GM19099 (cell line): ENCODE measurements around the gene AP1AR.

Experiments used
- POLR2A ChIP-seq: IDR thresholded peaks from 3 replicates; pipeline ENCODE4 v1.6.1; 2011; ENCODE audit warnings: low read depth; ENCODE audit not compliant: insufficient read length; ENCODE audit errors: extremely low read depth

AP1AR gene, protein sequence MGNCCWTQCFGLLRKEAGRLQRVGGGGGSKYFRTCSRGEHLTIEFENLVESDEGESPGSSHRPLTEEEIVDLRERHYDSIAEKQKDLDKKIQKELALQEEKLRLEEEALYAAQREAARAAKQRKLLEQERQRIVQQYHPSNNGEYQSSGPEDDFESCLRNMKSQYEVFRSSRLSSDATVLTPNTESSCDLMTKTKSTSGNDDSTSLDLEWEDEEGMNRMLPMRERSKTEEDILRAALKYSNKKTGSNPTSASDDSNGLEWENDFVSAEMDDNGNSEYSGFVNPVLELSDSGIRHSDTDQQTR

DNA sequence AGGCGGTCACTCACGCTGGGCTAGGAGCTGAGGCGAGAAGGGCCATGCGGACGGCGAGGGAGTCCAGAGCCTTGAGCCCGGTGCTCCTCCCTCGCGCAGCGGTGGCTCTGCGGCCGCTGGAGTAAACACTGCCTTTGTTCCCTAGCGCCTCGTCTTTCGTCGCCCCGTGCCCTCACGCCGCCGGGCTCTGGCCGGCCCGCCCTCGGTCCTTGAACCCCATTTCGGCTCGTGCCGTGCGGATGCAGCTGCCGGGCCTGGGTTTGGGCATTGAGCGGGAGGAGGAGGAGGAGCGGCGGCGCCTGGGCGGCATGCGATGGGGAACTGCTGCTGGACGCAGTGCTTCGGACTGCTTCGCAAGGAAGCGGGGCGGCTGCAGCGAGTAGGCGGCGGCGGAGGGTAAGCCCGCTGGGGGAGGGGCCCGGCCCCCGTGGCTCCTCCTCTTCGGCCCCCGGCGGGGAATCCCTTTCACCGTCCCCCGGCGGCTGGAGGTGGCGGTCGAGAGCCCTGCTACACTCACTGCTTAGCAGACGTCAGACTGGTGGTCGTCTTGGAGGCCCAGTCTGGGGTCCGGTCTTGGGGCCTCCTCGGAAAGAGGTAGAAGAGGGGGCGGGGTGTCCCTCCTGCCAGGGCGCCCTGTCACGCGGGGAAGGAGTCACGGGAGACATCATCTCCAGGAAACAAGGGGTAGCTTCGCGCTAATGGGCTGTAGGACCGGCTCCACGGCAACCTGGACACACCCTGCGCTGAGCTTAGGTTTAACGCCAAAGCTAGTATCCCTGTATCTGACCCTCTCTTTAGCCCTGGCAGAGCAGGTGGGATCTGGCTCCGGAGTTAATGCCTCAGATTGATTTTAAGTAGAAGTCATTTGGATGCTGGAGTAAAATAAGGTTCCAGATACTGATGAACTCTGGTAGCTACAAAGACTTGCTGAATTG, at the start of gene AP1AR:
AP1AR (plus strand) TSS at position 9 of the 935 bp plus-strand sequence; CDS start at position 314, 305 bp downstream.
- TF ChIP-seq POLR2A: peak; percentile 80

DNA sequence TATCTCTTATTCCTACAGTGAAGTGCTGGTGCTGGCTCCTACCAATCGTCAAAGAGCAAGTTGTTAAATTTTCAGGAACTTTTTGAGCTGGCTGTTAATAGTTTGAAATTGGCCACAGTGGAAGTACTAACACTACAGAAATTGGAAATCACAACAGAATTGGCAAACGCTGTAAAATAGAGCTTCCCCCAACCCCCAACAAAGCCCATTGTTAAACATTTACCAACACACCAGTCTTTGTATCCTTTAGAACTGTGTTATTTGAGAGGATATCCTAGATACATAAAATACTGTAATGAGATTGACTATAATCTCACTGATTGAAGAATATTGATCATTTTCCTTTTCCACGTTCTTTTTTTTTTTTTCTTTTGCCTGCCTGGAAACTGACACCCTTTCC, 49.0 kb upstream of the AP1AR start:
- TF ChIP-seq POLR2A: no peak

DNA sequence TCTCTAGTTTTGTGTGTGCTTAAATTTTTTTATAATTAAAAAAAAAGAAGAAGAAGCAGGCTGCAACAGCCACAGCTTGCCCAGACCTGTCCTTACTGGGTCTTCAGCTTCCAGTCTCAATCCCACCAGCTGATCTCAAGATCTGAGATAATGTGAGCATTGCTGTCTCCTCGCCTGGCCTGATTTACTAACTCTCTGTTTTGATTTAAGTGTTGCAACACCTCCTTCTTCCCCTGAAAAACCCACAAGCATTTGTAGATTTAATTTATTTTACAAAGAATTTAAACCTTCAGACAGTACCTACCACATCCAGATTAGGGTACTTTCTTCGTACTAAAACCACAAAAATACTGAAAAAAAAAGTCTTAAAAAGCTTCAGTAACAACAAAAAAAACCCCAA, 48.3 kb upstream of the AP1AR start:
- no peak for TF ChIP-seq POLR2A

DNA sequence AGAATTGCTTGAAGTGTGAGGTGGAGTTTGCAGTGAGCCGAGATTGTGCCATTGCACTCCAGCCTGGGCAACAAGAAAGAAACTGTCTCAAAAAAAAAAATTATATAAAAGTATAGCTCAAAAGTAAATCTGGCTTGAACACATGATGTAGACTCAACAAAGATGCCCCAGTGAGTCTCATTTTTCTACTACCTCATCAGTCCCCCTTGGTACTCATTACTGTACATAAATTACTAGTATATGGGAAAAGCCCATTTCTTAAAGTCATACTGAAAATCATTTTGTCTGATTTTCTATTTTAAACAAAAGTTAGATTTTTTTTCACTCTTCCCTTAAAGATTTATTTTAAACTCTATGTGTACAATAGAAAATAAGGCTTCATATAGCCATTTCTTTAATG, 47.1 kb upstream of the AP1AR start:
- no peak for TF ChIP-seq POLR2A

DNA sequence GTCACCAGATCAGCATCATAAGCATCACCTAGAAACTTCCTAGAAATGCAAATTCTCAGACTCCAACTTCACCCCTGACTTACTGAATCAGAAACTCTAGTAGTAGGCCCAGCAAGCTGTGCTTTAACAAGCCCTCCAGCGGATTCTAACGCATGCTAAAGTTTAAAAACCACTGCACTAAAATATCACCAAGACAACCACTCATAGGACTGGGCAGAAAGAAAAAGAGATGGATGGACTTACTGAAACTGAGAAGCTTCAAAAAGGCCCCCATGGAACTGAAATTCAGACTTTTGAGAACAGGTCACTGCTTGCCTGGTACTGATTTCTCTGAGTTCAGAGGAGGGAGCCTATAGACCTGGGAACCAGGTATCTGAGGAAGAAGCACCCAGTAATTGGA, 46.3 kb upstream of the AP1AR start:
- no peak for TF ChIP-seq POLR2A

DNA sequence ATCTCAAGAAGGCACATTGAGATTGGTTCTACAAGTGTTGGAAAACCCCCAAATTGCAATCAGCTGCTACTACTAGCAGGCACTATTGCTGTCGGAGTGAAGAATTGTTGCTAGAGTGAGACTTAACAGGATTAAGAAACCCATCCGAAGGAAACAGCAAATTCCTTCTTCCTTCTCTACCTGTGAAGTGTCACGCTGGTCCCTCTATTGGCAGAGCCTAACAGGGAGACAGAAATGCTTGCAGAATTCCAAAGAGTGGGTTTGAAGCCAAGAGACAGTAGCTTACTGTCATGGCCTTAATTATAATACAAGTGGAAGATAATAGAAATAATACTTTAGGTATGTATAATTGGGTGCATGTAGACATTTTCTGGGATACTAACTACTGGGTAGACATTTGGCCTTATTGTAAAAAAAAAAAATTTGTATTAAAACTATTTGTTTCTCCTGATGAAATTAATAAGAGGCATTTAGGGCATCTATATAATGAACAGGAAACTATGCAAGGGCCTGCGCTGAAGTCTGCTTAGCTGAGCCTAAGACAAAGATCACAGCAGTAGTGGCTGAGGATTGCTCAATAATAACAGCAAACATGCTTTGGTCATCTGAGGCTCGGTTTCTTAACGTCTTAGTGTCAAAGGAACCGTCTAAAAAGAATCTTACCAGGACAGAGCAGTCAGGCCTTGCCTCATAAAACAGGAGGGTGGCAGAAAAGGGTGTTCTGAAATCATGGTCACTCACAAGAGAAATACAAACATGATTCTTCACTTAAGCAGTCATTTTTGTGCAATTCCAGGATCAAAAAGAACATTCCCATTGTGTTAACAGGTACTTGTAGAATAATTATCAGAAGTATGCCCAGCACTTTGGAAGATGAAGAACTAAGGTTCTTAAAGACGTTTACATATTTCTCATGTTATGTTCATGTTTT, 45.6 kb upstream of the AP1AR start:
- TF ChIP-seq POLR2A: no peak

DNA sequence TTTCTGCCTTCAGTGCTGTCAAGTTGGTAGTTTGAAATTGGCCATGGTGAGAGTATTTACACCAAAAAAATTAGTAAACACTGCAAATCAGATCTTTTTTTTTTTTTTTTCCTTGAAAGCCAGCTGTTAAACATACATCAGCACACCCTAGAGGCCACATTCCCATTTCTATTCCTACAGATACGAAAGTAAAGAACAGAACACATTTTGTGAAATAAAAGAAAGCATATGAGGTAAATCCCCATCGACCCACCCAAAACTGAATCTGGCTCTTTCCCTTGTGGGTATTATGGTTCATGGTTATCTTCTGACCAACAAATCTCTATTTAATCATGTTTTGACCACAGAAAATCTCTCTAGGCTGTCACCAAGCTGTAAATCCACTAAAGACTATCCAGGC, 41.8 kb upstream of the AP1AR start:
- no peak for TF ChIP-seq POLR2A

DNA sequence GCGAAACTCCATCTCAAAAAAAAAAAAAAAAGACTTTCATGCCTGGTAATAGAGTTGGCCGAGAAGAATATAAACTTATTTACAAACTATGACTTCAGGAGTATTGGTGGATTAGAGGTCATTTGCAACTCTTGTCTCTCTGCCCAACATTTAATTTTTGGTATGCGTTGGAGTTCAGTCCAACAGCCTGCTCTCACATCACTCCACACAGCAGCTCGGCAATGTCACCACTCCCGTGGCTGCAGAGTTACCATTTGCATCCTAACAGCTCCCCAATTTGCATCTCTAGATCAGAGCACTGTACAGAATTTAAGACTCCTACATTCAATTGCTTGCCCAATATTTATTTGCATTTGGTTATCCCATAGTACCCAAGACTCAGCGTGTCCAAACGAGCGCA, 40.9 kb upstream of the AP1AR start:
- TF ChIP-seq POLR2A: no peak

DNA sequence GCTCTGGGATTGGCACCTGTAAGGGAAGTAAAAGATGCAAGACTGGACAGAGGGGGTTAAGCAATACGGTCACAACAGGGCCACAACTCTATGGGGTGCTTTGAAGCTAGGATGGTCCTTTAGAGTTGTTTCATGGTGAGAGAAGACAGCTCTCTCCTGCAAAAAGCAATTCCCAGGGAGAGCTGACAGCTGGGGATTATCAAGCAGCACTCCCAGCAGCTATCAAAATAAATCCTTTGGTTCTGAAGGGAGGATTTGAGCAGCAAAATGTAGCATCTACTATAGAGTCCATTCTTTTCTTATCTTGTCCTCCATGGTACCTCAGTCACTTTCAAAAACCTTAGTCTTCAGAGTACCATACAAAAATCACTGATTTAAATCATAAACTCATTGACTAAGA, 35.1 kb upstream of the AP1AR start:
- no peak for TF ChIP-seq POLR2A

DNA sequence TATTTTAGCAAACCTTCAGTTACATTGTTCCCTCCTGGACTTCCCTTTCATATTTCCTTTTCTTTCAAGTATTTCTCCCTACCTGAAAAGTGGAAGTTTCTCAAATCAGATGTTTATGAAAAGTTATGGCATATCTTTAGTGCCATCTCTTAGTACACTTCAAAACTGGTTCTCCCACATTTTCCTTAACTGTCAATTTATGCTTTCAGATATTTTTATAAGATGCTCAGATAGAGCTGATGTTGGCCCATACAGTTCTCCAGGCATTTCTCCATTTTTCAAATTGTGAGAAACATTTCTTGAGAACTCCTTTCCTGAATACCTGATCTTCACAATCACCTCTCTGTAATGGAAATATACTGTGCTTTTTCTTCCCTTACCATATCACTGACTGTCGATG, 32.5 kb upstream of the AP1AR start:
- TF ChIP-seq POLR2A: no peak

DNA sequence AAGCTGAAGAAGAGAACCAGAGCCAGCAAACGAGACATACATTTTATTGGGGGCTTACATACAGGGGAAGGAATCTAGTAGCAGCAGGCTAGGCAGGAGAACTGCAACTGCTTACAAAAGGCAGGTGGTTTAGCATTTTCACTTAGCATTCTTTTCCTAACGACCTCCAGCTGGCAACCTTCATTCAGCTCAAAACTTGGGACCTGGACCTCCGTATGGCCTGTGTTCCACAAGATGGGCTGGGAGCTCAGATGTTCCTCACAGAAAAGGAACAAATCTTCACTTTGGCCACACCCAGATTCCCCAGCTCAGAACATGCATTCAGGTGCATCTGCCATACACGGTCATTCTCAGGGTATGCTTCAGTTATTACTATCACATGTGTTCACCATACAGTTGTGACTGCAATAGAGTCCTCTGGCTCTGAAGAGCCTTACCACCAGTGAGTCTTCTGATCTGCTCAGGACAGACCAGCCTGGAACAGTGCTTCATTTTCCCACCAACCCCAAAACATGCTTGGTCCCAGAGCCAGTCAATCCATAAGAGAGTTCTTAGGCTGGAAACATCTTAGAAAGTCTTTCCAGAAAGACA, 29.6 kb upstream of the AP1AR start:
- TF ChIP-seq POLR2A: no peak

DNA sequence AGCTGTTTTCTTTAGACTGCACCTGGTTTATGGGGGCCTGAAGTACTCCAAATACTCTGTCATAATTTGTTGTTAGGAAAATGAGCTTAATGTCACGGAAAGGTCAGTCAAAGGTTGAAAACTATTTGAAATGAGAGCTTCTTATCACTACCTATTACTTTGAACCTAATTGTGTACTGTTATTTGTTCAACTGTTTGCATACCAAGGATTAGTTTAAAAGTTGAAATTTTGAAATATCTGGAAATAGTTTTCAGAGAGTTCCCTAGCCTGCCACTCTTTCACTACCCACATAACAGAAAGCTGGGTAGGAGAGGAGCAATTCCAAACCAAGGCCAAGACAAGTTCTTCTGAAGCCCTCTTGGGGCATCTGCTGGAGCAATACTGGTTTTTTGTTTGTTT, 28.0 kb upstream of the AP1AR start:
- no peak for TF ChIP-seq POLR2A

DNA sequence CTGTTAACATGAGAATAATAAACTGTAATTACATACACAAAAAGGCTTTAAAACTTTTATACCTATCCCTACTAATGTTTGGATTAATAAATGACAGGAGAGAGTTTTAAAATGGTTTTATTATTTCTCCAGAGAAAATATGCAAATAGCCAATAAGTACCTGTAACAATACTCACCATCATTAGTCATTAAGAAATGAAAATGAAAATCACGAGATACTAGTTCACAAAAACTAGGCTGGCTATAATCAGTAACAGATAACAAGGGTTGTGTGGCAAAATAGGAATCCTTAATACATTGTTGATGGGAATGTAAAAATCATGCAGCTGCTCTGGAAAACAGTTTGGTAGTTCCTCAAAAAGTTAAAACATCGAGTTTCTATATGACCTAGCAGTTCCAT, 25.2 kb upstream of the AP1AR start:
- no peak for TF ChIP-seq POLR2A

DNA sequence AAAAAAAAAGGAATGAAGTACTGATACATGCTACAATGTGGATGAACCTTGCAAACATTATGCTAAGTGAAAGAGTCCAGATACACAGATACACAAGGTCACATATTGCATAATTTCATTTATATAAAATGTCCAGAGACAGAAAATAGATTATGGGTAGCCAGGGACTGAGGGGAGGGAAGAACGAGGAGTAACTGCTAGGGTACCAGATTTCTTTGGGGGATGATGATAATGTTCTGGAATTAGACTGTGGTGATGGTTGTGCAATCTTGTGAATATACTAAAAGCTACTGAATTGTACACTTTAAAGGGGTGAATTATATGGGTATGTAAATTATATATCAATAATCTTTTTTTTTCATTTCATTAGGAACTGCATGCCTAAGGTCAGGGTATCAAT, 20.8 kb upstream of the AP1AR start:
- TF ChIP-seq POLR2A: no peak

DNA sequence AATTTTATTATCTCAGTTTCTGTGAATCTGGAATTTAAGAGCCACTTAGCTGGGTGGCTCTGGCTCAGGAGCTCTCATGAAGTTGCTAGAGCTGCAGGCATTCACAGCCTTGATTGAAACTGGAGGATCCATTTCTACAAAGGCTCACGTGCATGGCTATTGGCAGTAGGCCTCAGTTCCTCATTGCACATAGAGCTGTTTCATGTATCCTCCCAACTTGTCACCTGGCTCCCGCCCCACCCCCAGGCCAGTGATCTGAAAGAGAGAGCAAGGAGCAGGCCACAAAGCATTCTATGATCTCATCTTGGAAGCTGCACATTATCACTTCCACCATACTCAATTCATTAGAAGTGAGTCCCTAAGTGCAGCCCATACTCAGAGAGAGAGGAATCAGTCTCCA, 18.5 kb upstream of the AP1AR start:
- no peak for TF ChIP-seq POLR2A
